HFF-Myc (cell line): ENCODE data around the gene NIBAN1.
"Not testable (repeated sequence)": the region's sequence is repeated elsewhere in the genome, so short reads cannot be mapped to it uniquely, and the experiment has no call there.

ENCODE experiments used
- DNase-seq: peaks from one replicate; pipeline ENCODE4 v3.0.0-alpha.2; 2011; ENCODE audit warnings: low read depth; ENCODE audit errors: extremely low read depth
- H3K4me3 ChIP-seq: replicated peaks from 2 replicates; pipeline ENCODE4 v1.5.1; 2011; ENCODE audit warnings: low read depth, mild to moderate bottlenecking, control low read depth, low read length
- TF ChIP-seq, protein P1 (sequence below): IDR thresholded peaks from 2 replicates; pipeline ENCODE4 v1.5.1; 2012; ENCODE audit warnings: mild to moderate bottlenecking, low read depth, low read length, control low read depth; ENCODE audit errors: missing control alignments

NIBAN1 gene

GRCh38 chr1:184965439-184965838 lies 8.9 kb downstream of the NIBAN1 start:
- no peak overlapping the region for H3K4me3 ChIP-seq
- TF ChIP-seq, protein P1, sequence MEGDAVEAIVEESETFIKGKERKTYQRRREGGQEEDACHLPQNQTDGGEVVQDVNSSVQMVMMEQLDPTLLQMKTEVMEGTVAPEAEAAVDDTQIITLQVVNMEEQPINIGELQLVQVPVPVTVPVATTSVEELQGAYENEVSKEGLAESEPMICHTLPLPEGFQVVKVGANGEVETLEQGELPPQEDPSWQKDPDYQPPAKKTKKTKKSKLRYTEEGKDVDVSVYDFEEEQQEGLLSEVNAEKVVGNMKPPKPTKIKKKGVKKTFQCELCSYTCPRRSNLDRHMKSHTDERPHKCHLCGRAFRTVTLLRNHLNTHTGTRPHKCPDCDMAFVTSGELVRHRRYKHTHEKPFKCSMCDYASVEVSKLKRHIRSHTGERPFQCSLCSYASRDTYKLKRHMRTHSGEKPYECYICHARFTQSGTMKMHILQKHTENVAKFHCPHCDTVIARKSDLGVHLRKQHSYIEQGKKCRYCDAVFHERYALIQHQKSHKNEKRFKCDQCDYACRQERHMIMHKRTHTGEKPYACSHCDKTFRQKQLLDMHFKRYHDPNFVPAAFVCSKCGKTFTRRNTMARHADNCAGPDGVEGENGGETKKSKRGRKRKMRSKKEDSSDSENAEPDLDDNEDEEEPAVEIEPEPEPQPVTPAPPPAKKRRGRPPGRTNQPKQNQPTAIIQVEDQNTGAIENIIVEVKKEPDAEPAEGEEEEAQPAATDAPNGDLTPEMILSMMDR, result no peak
- no peak for DNase-seq

DNA sequence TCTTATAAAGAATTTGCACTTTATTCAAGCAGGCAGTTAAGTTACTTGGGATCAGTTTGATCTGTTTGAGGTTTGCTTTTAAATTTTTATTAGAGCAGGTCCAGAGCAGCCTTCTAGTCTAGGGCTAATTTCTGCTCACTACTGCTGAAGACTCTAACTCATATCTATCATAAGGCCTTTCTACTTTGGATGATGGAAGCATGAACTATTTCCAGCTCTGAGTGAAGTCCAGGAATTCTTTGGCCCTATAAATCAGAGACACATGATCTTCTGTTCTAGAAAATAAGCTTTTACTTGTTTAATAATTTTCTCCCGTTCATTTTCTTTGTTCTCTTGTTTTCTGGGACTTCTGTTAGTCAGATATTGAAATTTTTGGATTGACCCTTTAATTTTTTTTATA lies 14.7 kb downstream of the NIBAN1 start:
- no peak for DNase-seq
- TF ChIP-seq, protein P1, result no peak
- H3K4me3 ChIP-seq, result no peak overlapping the region

DNA sequence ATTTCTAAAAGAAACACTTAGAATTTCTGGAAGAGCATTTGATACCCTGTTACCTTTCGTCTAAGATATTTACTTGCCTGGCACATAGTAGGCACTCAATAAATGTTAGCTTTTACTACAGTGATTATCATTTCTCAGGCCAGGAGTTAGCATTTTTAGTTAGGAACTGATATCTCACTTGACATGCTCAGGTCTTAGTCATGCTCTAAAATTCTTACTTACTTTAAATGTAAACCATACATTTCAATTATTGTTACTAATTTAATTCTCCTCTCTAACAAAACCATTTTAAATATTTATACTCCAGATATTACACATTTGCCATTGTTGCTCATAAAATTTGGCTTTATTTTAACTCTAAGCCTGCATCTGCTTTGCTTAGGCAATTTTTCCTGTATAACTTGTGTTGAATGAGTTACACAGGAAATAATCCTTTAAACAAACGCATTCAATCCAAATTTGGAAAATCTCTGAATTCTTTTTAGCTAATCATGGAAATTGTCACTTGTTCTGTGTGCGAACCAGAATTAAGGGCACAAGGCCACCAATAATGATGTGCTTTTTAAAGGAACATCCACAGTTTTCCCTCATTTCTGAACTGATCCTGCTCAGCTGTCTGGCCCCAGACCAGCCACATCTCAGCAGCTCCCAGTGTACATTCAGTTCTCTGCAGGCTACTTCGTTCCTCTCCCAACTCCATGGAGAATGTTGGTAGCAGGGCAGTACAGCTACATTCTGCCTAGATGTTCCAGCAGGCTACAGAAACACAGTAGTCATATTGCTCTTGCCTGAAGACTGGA lies 15.6 kb downstream of the NIBAN1 start:
- DNase-seq, result no peak
- H3K4me3 ChIP-seq, result no peak overlapping the region
- TF ChIP-seq, protein P1, result no peak

GRCh38 chr1:184957901-184958300 lies 16.4 kb downstream of the NIBAN1 start:
- not testable (repeated sequence) for DNase-seq, H3K4me3 ChIP-seq

- no peak overlapping the region for H3K4me3 ChIP-seq
- no peak for DNase-seq
- TF ChIP-seq, protein P1, result no peak
Observed at GRCh38 chr1:184956999-184957700, 17.2 kb downstream of the NIBAN1 start.

DNA sequence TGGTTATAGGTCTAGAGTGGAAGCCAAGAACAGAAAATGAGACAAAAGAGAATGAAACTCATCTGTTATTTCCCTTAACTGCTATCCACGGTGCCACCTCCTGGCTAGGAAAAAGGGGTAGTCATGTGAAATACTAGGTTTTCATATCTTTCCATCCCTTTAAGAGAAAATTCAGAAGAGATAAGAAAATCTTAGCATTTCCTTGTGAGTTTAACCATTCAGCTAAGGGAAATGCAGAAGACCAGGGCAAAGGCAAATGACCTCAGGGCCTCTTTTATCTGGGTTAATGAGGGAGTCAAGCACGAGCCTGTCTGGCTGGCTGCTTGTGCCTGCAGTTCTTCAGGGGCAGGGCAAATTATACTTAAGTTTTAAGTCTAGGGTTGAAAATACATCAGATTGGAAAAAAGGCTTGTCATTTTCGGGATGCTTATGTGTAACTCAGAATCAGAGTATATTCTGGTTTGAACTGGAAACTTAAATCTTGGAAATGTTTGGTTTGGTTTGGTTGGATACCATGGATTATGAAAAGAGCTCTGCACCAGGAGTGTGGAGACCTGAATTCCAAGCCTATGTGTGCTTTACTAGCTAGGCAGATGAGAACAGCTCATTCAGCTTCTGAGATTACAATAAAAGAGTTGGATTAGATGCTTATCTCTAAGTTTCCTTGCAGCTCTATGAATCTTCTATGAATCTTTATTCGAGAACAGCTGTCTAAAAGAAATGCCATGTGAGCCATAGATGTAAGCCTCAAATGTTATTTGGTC lies 19.9 kb downstream of the NIBAN1 start:
- DNase-seq, result no peak
- H3K4me3 ChIP-seq, result no peak overlapping the region
- TF ChIP-seq, protein P1, result no peak
